ENCODE results near the gene DPEP3.

GRCh38 chr16:67966549-67967182, 13.6 kb downstream of the DPEP3 start:
- TF ChIP-seq CTCF (IDR thresholded peaks at IDR 0.05) (no peak), POLR2A (IDR thresholded peaks at IDR 0.05; ENCODE audit: low read depth) (no peak), POLR2AphosphoS5 (IDR thresholded peaks at IDR 0.05) (peak; percentile 24 to 48)

Measured in esophagus muscularis mucosa (tissue), 3 donors.